AG04450 (cell line): ENCODE data around the gene GSKIP. TPM values are rescaled to one million over a fixed set of nuclear protein-coding genes. Genes with fewer than 3 reads are reported as not detected.

Experiments used
- CTCF ChIA-PET: fragments of 300-600, 350-600 bp; formaldehyde crosslinking; extraction: SDS; loops from one replicate; lab custom pipeline; 2022; ENCODE audit warnings: antibody characterized with exemption, inconsistent platforms; lab: Charles Lee
- POLR2A ChIA-PET: fragments of 350-600 bp; formaldehyde crosslinking; extraction: SDS; loops from one replicate; lab custom pipeline; 2021; ENCODE audit warnings: antibody characterized with exemption, inconsistent platforms; lab: Yijun Ruan, JAX
- DNase-seq: peaks from one replicate; pipeline ENCODE4 v3.0.0-alpha.2; 2011; ENCODE audit warnings: low read depth, low spot score
- H3K27ac ChIP-seq: one replicate; pipeline ENCODE4 v1.5.1; 2012; ENCODE audit warnings: low read depth, low read length, control low read depth
- H3K27me3 ChIP-seq: one replicate; pipeline ENCODE4 v1.6.0; 2012; ENCODE audit warnings: low read length; ENCODE audit not compliant: control insufficient read depth, insufficient read depth
- H3K4me3 ChIP-seq: 2 replicates; pipeline ENCODE4 v1.5.1; 2011; ENCODE audit warnings: mild to moderate bottlenecking, low read depth, low read length, control low read depth
- H3K9me3 ChIP-seq: 2 replicates; pipeline ENCODE4 v1.5.1; 2012; ENCODE audit warnings: low read length; ENCODE audit not compliant: control insufficient read depth, insufficient read depth
- CTCF ChIP-seq: IDR thresholded peaks from 2 replicates; pipeline ENCODE4 v1.5.1; 2011; ENCODE audit warnings: low read depth, low read length, control low read depth, inconsistent platforms
- polyA plus RNA-seq: library from polyadenylated mRNA; depleted of rRNA; stranded (reverse); fragments of >200 nt; gene quantifications from 2 replicates; pipeline ENCODE4 v1.2.3, GENCODE V29; 2011

Gene GSKIP
- polyA plus RNA-seq, 1 experiment, result 37.9 TPM

DNA sequence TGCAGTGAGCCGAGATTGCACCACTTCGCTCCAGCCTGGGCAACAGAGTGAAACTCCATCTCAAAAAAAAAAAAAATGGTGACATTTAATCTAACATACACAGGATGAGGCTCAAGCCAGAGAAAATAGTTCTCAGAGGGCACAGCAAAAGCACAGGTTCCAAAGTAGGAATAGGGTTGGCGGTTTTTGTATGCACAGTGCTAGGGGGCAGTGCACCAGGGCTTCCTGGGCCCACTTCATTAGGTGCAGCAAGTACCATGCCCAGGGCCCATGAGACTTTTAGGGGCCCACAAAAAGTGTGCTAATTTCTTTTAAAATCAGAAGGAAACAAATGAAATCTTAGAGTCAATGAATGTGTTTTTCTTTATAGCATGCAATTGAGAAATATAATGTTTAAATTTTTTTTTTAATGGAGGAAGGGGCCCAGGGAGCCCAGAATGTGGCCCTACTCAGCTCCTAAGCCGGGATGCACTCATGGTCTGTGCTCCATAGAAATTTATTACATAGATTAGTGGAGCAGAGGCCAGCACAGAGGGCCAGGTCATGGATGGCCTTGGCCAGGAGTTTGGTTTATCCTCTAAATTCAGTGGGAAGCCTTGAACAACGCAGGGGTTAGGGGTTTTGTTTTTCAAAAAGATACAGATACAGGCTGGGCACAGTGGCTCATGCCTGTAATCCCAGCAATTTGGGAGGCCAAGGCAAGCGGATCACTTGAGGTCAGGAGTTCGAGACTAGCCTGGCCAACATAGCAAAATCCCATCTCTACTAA, 30.9 kb downstream of the GSKIP start:
- no peaks in the 10 kb centered on the region for H3K9me3 ChIP-seq
- ChIA-PET CTCF (no interaction called here), POLR2A (no interaction called here)
- TF ChIP-seq CTCF, result no peak
- H3K27me3 ChIP-seq, result peaks cover 3% of the 10 kb centered on the region
- DNase-seq, result no peak
- H3K27ac ChIP-seq, result no peak overlapping the region
- H3K4me3 ChIP-seq, result no peak overlapping the region

GRCh38 chr14:96398432-96398831, 35.1 kb downstream of the GSKIP start:
- H3K9me3 ChIP-seq, result no peaks in the 10 kb centered on the region
- ChIA-PET POLR2A (no interaction called here), CTCF (no interaction called here)
- no peak for TF ChIP-seq CTCF
- DNase-seq, result no peak
- no peak overlapping the region for H3K4me3 ChIP-seq
- H3K27me3 ChIP-seq, result peaks cover 18% of the 10 kb centered on the region
- H3K27ac ChIP-seq, result no peak overlapping the region

DNA sequence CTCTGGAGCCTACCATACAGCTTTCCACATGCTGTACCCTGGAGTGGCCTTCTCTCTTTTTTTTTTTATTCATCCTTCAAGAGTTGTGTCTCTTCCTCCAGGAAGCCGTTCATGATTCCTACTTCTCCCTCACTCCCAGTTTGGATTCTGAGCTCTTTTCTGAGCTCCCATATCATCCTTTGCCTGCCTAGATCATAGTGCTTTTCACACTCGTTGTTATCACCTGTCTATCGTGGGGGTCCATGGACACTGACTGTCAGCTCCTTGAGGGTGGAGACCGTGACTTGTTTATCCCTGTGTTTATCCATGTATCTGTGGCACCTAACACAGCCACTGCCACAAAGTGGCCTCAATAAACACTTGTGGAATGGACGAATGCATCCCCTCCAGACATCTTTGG, 35.6 kb downstream of the GSKIP start:
- no peak for DNase-seq
- no peaks in the 10 kb centered on the region for H3K9me3 ChIP-seq
- no peak overlapping the region for H3K4me3 ChIP-seq
- POLR2A ChIA-PET, result no interaction called here
- CTCF ChIA-PET, result no interaction called here
- H3K27ac ChIP-seq, result no peak overlapping the region
- TF ChIP-seq CTCF, result no peak
- peaks cover 18% of the 10 kb centered on the region for H3K27me3 ChIP-seq

DNA sequence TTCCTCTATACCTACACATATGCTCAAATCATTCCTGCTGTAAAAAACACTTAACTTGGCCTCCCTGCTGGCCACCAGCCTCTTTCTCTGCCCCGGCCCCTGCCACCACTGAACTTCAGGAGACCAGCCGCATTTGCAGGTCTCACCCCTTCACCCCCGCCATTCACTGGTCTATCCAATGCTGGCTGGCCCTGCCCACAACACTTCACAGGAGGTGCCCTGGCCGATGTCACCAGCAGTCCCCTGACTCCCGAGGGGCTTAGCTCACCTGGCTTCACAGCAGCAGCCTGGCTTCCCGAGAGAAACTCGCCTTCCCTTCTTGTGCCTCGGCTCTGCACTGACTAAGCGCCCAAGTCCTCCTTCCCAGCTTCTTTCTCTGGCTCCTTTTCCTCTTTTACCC, 36.1 kb downstream of the GSKIP start:
- no peaks in the 10 kb centered on the region for H3K9me3 ChIP-seq
- peaks cover 15% of the 10 kb centered on the region for H3K27me3 ChIP-seq
- CTCF ChIA-PET, result no interaction called here
- DNase-seq, result no peak
- POLR2A ChIA-PET, result no interaction called here
- no peak for TF ChIP-seq CTCF
- no peak overlapping the region for H3K27ac ChIP-seq
- H3K4me3 ChIP-seq, result no peak overlapping the region

- no peaks in the 10 kb centered on the region for H3K9me3 ChIP-seq
- ChIA-PET POLR2A (no interaction called here), CTCF (interaction anchor here (0.6 to 1.0 kb wide), 2 partner anchors 21 to 511 kb away, joined by 3 to 9 read pairs; no protein-coding TSS in a partner anchor)
- H3K27me3 ChIP-seq, result peaks cover 18% of the 10 kb centered on the region
- no peak for TF ChIP-seq CTCF
- no peak for DNase-seq
- H3K27ac ChIP-seq, result no peak overlapping the region
- H3K4me3 ChIP-seq, result no peak overlapping the region
Measured at GRCh38 chr14:96400495-96400894, 37.2 kb downstream of the GSKIP start.
